Measurements from ENCODE around the gene COX17. TPM values are rescaled to one million over a fixed set of nuclear protein-coding genes. Genes with fewer than 3 reads are reported as not detected.

Gene COX17
- total RNA-seq, 1 donor from 2014 or later: 48.4 TPM

GRCh38 chr3:119675188-119675874 is 1.9 kb downstream of the COX17 start:
- no peak for DNase-seq (ENCODE audit: low spot score)

DNA sequence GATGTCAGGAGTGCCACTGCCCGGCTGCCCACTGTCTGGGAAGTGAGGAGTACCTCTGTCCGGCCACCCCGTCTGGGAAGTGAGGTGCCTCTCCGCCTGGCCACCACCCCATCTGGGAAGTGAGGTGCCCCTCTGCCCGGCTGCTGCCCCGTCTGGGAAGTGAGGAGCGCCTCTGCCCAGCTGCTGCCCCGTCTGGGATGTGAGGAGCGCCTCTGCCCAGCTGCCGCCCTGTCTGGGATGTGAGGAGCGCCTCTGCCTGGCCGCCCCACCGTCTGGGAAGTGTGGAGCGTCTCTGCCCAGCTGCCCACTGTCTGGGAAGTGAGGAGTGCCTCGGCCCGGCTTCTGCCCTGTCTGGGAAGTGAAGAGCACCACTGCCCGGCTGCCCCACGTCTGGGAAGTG is 3.3 kb downstream of the COX17 start:
- no peak for DNase-seq (ENCODE audit: low spot score)

GRCh38 chr3:119672776-119673175 is 4.4 kb downstream of the COX17 start:
- DNase-seq (ENCODE audit: low spot score): no peak

DNA sequence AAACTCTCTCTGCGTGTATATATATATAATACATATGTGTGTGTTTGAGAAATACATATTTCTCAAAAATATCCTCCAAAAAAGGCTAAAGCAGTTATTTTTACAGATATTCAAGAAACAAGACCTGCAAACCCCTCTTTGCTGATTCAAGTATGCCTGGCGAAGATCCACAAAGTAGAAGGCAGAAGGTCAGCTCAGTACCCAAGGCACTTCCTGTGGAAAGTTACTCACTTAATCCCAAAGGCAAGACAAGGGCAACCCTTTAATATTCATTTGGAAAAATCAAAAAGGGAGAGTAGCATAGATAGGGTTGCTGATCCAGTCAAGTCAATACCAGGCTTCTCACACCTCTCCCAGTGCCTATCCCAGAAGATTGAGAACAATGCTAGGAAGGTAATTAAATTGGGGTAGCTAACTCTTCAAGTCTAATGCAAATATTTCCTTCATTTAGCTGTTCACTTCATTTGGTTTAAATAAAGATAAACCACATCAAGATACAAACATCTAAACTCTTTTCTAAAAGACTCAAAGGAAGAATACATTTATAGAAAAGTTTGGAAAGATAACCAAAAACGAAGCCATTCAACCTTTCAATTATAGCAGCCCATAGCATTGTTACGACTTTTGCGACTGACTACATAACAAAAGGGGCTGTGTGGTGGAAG is 7.2 kb downstream of the COX17 start:
- no peak for DNase-seq (ENCODE audit: low spot score)

GRCh38 chr3:119665954-119666559 is 11.1 kb downstream of the COX17 start:
- no peak for DNase-seq (ENCODE audit: low spot score)

- no peak for DNase-seq (ENCODE audit: low spot score)
These were observed 12.3 kb downstream of the COX17 start for GRCh38 chr3:119664850-119665379.

DNA sequence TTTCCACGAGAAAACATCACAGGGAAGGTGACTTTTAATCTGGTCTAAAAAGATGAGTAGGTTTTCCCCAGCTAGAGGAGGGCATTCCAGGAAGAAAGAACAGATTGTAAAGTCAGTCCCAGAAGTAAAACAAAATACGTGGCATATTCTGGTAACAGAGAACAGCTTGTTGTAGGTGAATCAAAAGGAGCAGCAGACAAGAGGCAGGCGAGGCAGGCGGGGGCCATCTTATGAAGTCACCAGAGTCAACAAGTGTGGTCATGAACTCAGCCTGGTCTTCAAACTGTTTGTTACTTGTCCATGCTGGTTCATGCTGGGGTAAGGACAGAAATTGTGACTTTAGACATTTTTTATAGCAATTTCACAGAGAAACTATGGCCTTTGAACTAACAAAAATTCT is 12.8 kb downstream of the COX17 start:
- no peak for DNase-seq (ENCODE audit: low spot score)

- DNase-seq (ENCODE audit: low spot score): no peak
These were observed 13.3 kb downstream of the COX17 start for GRCh38 chr3:119663885-119664284.

DNA sequence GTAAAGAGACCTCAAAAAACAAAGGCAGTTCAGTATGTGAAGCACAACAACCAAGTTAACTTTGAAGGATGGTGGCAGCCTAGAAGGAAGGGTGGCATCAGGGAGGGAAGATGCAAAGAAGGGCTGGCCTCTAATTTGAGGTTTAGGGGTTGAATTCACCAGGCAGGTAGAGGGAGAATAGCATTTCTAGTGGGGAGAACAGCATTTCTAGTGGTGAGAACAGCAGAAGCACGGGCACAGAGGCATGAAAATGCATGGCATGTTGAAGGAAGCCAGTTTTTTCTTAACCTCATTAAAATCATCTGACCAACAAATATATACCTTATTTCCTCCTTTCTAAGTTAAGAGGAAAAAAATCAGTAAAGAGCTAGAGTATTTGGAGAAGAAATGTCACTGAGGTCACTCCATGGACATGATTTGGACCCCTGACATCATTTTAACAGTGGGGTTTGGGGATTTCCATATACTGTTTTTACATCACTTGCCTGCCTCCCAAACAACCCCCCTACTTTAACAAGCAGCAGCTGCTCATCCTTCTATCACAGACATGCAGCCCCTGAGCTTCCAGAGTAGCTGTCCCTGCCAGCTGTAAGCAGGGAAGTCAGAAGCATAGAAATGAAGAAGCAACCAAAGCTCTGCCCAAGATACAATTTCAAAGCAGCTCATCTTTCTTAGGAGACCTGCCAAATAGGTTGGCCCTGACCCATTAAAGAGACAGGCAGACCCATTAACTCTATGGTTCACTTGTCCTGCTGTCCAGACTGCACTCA is 14.4 kb downstream of the COX17 start:
- DNase-seq (ENCODE audit: low spot score): no peak

DNA sequence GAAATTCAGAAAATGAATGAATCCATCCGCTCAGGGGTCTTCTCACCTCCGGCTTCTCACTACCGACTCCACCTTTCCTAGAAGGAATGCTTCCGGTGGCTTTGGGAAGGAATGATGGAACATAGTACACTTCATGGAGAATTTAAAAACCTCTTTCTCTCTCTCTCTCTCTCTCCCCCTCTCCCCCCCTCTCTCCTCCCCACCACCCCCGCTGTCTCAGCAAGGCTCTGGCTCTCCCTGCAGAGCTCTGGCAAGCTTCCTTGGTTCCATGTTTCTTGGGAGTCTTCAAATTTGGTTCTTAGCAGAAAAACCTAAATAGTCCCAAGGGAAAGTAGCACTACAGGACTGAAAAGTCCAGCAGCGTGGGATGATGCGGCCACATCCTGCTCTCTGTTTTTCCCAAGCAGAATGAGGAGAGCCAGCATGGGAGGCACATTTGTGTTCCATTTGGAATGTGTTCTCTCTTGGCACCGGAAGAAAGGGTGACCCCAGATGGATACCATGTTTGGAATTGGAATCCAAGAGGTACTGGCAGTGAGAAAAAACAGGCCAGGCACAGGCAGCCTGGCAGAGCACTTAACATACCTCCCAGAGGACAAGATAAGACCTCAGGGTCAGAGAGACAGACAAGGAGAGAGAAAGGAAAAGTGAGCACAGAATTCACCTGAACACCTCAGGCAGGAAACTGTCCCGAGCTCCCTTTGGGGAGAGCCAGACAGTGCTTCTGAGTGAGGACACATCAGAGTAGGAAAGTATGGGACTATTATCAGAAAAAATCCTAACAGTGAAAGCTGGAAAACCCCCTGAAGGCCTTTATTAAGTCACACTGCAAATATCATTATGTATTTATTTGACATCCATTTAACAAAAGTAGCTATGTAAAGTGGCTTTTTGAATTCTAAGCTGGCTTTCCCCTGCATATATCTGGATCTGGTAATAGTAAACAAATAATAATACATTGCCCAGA is 16.4 kb downstream of the COX17 start, which contains the start of gene POPDC2:
Gene POPDC2 (minus strand): TSS at position 116 of the 967 bp plus-strand sequence. CDS start 166 bp downstream, outside the sequence.
- DNase-seq (ENCODE audit: low spot score): no peak

DNA sequence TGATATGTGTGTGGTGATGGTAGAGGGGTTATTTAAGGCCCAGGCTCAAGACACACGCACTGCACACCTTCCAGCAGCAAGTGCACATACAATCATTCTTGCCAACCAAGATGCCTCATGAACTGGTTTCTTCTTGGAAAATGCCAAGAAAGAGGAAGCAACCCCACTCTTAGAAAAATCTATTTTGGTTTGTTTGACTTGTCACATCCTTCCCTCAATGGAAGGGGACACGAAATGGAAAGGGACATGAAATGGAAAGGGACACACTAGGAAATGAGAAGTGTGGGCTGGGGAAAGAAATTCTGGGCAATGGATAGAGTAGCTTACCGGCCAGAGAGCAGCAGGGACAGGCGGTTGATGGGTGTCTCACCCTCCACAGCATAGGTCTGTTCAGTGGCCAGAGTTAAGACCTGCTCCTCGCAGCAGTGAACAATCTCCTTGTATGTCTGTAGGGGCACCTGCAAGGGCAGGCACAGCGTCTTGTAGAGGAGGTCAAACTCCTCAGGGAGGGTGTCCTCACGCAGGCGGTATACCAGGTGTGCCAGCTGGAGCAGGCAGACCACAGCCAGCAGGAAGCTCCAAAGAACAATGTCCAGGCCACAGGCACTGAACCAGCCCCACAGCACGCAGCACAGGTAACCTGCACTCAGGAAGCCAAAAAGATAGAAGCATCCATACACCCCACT is 17.5 kb downstream of the COX17 start:
- DNase-seq (ENCODE audit: low spot score): no peak

DNA sequence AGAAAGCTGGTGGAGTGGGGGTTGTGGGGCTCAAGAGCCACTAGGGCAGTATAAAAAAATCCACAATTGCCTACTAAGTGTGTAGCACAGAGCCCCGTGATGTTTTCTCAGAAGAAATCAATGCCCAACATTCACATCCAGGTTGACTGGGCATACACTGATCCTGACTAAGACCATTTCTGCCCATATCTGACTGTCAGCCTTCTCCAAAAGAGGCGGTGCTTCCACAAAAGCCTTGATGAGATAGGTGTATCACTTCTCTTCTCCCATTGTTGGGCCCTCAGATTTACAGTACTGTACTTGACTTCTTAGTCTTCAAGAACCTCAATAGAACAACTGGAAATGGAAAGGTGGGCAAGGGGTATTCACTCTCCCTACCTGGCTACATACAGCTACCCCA is 18.2 kb downstream of the COX17 start:
- no peak for DNase-seq (ENCODE audit: low spot score)

DNA sequence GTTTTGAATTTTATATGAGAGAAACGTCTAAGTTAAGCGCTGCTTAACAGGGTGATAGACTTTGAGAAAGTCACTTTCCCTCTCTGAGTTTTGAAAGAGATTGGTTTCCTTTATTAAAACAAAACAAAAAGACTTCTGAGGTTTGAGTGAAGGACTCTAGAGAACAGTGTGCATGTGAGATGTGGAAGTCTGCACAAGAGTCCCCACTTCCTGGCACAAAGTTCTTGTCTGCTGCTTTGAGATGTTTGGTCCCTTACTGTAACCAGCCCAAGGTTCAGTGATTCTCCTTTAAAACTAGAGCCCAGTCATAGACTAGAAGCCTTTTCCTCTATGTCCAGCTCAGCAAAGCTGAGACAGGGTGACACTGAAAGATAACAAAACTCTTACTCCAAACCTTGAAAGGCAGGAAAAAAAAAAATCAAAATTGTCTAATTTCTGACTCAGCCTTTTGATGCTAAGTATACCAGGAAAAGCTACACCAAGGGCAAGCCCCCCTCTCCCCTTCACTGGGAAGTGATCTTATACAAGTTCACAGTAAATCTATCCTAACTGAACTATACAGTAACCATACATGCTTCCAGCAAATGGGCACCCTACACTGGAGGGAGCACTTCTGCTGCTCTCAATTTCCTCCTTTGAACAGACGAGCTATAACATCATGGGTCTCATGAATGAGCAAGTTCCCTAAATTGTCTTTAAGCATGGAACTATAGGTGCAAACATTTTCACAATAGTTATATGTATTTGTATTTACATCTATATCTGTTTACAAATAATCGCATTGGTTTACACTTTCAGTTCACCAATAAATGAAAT is 19.1 kb downstream of the COX17 start:
- DNase-seq (ENCODE audit: low spot score): no peak

GRCh38 chr3:119653876-119654275 is 23.3 kb downstream of the COX17 start:
- no peak for DNase-seq (ENCODE audit: low spot score)

DNA sequence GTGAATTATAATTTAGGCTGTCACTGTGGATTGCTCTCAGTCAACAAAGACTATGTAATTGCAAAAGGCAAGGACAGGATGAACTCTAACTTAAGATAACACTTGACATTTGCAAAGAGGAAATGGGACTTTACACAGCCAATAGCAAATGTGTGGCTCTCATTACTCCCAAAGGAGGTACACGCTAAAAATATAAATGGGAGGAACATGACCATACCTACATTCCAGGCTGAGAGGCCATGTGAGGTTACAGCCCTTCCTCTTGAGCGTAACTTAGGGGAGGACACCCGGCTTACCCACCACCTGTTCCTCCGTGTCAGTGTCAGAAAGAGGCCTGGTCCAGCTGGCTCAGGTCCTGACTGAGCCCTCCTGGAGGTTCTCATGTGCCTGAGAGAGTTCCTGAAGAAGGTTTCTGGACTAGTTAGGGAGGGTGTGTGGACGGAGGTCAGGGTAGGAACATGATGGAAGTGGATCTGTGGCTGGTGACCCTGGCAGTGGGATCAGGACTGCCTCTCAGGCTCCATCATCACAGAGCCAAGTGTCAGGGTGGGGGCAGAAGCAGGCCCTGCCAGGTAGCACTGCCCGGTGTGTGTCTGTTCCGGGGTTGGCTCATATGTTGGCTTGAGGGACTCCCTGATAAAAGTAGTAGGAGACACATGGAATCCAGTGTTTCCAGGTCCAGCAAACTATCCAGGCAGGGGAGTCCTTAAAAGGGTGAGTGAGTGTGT is 24.7 kb downstream of the COX17 start:
- DNase-seq (ENCODE audit: low spot score): no peak

GRCh38 chr3:119649761-119650160 is 27.4 kb downstream of the COX17 start:
- no peak for DNase-seq (ENCODE audit: low spot score)

- no peak for DNase-seq (ENCODE audit: low spot score)
These were observed 29.2 kb downstream of the COX17 start for GRCh38 chr3:119647843-119648575.
